PFSK-1 (cell line): ENCODE results near the gene CHD5.

Experiments
- FOXP2 ChIP-seq: optimal IDR thresholded peaks from 2 replicates; pipeline ENCODE3; 2011; ENCODE audit warnings: borderline replicate concordance, control low read depth, inconsistent platforms; ENCODE audit not compliant: insufficient read depth; ENCODE audit errors: extremely low read length, extremely low read depth
- POLR2AphosphoS5 ChIP-seq: IDR thresholded peaks from 2 replicates; pipeline ENCODE4 v1.6.1; 2012; ENCODE audit warnings: low read depth, mild to moderate bottlenecking, control low read depth, low read length, moderate library complexity
- SIN3A ChIP-seq: IDR thresholded peaks from 2 replicates; pipeline ENCODE4 v1.6.1; 2012; ENCODE audit warnings: mild to moderate bottlenecking, low read length, moderate library complexity, borderline replicate concordance; ENCODE audit not compliant: insufficient read depth
- TAF1 ChIP-seq: IDR thresholded peaks from 2 replicates; pipeline ENCODE4 v1.6.1; 2012; ENCODE audit warnings: low read length, control low read depth, borderline replicate concordance; ENCODE audit not compliant: insufficient read depth
- TF ChIP-seq, protein P1 (sequence below), 2 experiments: IDR thresholded peaks; 2 replicates each; pipeline versions ENCODE4 v1.6.1 to v1.8.0; 2011 to 2012; ENCODE audit warnings: low read depth in 2 of 2, low read length in 2 of 2, control low read depth in 1 of 2, inconsistent platforms in 1 of 2, mild to moderate bottlenecking in 1 of 2, moderate library complexity in 1 of 2; ENCODE audit not compliant: insufficient read depth in 1 of 2

The CHD5 gene

DNA sequence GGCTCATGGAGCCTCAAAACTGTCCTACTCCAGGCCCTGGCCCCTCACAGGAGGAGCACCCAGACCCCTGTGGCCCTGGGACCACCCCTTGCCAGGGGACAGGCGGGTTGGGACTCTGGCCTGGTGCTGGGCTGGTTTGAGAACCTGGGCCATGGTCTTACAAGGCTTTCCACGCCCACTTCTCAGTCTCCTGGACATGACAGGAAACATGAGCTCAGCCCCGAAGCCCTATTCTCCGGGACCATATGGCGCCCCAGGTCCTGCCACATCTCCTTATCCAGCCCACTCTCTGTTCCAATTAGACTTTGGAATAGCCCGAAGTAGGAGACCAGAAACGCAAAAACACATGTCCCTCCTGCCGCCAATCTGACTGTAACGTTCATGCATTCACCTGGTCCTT, 86.5 kb downstream of the CHD5 start:
- TF ChIP-seq, protein P1, sequence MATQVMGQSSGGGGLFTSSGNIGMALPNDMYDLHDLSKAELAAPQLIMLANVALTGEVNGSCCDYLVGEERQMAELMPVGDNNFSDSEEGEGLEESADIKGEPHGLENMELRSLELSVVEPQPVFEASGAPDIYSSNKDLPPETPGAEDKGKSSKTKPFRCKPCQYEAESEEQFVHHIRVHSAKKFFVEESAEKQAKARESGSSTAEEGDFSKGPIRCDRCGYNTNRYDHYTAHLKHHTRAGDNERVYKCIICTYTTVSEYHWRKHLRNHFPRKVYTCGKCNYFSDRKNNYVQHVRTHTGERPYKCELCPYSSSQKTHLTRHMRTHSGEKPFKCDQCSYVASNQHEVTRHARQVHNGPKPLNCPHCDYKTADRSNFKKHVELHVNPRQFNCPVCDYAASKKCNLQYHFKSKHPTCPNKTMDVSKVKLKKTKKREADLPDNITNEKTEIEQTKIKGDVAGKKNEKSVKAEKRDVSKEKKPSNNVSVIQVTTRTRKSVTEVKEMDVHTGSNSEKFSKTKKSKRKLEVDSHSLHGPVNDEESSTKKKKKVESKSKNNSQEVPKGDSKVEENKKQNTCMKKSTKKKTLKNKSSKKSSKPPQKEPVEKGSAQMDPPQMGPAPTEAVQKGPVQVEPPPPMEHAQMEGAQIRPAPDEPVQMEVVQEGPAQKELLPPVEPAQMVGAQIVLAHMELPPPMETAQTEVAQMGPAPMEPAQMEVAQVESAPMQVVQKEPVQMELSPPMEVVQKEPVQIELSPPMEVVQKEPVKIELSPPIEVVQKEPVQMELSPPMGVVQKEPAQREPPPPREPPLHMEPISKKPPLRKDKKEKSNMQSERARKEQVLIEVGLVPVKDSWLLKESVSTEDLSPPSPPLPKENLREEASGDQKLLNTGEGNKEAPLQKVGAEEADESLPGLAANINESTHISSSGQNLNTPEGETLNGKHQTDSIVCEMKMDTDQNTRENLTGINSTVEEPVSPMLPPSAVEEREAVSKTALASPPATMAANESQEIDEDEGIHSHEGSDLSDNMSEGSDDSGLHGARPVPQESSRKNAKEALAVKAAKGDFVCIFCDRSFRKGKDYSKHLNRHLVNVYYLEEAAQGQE (IDR thresholded peaks at IDR 0.05; ENCODE audit: insufficient read depth in 1 of 2, low read depth in 2 of 2, low read length in 2 of 2) = no peak
- TF ChIP-seq FOXP2 (no peak), POLR2AphosphoS5 (no peak), TAF1 (no peak), SIN3A (no peak)

DNA sequence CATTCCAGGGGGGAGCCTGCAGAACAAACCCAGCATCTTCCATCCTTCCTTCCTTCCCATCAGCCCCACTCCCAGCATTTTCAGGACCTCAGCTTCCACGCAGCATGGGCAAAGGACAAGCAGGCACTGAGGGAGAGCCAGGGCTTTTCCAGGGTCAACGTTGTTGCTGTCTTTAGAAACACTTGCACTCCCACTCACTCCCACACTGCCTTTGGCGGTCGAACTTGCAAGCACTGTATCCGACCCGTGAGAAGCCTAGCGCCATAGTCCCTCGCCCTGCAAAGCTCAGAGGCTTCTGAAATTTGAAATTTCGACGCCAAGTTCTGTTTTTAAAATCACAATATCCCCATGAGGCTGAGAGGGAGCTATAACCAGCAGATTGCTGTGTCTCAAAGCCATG, 87.0 kb downstream of the CHD5 start:
- no peak for TF ChIP-seq TAF1
- TF ChIP-seq SIN3A = no peak
- TF ChIP-seq FOXP2 = no peak
- TF ChIP-seq POLR2AphosphoS5 = no peak
- TF ChIP-seq, protein P1 (IDR thresholded peaks at IDR 0.05; ENCODE audit: insufficient read depth in 1 of 2, low read depth in 2 of 2, low read length in 2 of 2) = no peak

DNA sequence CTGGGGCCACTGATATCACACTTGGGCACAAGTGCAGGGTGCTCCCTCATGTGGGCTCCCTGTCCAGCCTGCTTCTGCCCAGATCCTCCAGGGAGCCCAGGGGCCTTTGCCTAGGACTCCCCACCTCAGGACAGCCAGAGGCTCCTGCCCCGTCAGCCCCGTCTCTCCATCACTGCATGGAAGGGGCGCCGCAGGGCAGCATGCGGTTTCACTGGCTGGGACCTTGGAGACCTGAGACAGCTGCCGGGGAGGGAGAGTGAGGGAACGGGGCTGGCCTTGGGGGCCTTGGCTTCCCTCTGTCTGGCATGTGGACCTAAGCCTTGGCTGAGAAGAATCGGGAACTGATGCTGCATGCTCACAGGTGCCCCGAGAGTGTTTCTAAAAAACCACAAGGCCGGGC, 87.9 kb downstream of the CHD5 start:
- no peak for TF ChIP-seq SIN3A
- TF ChIP-seq FOXP2 = no peak
- no peak for TF ChIP-seq POLR2AphosphoS5
- no peak for TF ChIP-seq TAF1
- TF ChIP-seq, protein P1 (IDR thresholded peaks at IDR 0.05; ENCODE audit: insufficient read depth in 1 of 2, low read depth in 2 of 2, low read length in 2 of 2) = no peak

DNA sequence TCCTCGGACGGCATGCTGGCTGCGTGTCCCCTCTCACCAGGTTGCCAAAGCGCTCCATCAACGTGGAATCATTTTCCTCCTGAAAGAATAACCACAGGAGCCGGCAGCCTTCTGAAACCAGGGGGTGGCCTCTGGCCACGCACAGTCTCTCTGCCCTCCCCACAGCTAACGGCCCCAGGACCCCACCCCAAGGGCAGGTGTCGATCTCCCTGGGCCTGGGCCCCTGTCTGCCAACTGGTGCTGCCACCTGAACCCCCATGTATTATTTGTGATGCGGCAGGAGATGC, 88.4 kb downstream of the CHD5 start:
- TF ChIP-seq SIN3A = no peak
- TF ChIP-seq FOXP2 = no peak
- no peak for TF ChIP-seq POLR2AphosphoS5
- TF ChIP-seq, protein P1 (IDR thresholded peaks at IDR 0.05; ENCODE audit: insufficient read depth in 1 of 2, low read depth in 2 of 2, low read length in 2 of 2) = no peak
- TF ChIP-seq TAF1 = no peak
